Activated CD8-positive, alpha-beta memory T cell treated with anti-CD3 and anti-CD28 coated beads, Interleukin-2, amount 50 U/mL, for 1 hour (primary cell): ENCODE results near the gene COL28A1.
"Not testable (repeated sequence)": the region's sequence is repeated elsewhere in the genome, so short reads cannot be mapped to it uniquely, and the experiment has no call there.

Experiments
- DNase-seq: peaks from one replicate; pipeline ENCODE4 v3.0.0-alpha.2; 2020; ENCODE audit errors: extremely low read depth

Gene COL28A1

DNA sequence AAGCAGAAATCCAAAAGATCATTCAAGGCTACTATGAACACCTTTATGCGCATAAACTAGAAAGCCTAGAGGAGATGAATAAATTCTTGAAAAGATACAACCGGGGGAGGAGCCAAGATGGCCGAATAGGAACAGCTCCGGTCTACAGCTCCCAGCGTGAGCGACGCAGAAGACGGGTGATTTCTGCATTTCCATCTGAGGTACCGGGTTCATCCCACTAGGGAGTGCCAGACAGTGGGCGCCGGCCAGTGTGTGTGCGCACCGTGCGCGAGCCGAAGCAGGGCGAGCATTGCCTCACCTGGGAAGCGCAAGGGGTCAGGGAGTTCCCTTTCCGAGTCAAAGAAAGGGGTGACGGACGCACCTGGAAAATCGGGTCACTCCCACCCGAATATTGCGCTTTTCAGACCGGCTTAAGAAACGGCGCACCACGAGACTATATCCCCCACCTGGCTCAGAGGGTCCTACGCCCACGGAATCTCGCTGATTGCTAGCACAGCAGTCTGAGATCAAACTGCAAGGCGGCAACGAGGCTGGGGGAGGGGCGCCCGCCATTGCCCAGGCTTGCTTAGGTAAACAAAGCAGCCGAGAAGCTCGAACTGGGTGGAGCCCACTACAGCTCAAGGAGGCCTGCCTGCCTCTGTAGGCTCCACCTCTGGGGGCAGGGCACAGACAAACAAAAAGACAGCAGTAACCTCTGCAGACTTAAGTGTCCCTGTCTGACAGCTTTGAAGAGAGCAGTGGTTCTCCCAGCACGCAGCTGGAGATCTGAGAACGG is 70.5 kb downstream of the COL28A1 start:
- not testable (repeated sequence) for DNase-seq

DNA sequence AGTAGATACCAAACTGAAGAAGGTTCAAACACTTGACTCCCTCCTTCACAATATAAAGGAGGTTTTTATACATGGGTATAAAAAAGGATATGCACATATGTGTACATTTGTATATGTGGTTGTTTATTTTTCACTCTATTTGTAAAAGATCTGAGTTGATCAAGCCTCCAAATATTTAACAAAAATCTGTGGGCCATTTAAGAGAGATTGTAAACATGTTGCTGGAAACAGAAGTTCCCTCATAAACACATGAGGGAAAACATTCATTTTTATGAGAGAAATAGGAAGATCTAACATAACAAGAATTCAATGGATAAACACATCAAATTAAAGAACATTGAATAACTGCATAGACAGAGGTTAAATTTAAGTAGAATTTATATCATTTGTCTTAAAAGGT is 81.7 kb downstream of the COL28A1 start:
- DNase-seq = no peak

DNA sequence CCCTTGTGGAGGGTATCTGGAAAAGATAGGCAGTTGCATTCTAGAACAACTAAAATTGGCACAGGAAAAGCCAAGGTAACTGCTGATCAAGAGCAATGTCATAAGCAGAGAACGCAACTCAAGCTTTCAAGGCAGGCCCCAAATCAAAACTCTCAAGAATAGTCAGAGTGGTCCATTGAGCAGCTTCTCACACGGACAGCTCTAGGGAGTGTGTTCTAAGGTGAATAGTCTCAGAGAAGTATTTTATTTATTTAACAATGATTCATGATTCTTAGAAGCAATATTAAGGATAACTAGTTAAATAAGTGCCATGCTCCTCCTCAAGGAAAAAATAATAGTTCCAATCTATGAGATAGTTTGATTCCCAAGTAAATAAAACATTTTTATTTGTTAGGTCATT is 83.0 kb downstream of the COL28A1 start:
- DNase-seq = no peak

DNA sequence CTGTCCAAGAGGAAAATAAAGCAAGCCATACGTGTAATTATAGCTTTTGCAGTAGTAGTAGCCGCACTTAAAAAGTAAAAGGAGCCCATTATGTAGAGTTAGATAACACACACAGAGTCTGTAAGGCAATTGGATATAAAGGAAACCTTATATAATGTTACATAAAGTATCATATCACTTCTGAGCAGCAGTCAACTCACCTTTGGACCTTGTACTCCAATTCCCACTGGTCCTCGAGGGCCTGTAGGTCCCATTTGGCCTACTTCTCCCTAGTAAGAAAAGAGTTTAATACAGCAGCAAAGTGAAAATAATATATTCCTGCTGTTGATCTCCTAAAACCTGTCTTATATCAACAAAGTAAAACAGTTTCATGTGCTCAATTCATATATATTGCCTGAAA is 83.6 kb downstream of the COL28A1 start:
- no peak for DNase-seq

DNA sequence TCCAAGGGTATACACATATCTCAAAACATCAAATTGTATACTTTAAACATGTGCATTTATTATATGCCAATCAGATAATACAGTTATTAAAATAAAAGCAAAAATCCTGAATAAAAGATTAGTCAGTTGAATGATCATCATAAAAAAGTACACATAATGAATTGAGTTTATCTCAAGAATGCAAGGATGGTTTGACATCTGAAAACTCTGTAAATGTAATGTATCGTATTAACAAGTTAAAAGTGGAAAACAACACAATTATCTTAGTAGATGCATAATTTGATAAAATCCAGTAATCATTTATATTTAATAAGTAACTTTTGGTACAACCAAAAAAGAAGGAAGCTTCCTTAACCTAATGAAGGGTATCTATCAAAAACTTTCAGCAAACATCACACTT is 86.6 kb downstream of the COL28A1 start:
- DNase-seq = no peak

DNA sequence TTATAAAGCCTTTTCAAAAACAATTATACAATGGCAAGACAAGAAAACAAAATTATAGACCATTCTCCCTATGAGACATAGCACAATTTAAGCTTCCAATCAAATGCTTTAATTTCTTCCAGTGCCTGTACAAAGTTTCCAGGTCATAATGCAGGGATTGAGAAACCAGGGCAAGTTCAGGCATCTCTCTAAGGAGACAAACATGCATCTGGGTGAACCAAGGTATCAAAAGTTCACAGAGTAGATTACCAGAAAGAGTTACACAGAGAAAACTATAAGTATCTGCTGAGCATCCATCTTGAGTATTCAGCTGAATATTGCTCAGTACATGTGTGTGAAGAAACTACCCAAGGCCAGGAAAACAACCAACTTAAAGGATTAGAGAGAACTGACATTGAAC is 89.1 kb downstream of the COL28A1 start:
- no peak for DNase-seq

DNA sequence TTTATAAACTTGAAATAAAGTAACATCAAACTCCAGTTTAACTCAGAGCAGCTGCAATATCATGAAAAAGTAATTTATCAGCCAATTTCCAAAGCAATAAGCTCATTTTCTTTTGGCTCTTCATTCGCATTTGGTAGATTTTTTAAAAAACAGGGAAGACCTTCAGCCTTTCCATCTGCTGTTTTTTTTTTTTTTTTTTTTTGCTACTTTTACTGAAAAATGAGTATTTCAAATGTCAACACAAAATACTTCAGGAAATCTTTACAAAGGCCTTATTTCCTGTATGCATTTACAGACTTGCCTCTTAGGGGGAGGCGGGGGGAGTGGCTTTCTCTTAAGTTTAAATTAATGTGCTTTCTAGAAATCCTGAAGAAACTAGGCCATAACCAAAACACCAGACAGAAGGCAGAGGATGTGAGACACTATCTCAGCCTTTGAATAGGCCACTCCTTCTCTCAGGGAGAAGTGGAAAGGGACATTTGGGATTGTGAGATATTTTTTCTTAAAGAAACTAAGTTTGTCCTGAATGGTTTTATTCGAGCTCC is 91.8 kb downstream of the COL28A1 start:
- no peak for DNase-seq

DNA sequence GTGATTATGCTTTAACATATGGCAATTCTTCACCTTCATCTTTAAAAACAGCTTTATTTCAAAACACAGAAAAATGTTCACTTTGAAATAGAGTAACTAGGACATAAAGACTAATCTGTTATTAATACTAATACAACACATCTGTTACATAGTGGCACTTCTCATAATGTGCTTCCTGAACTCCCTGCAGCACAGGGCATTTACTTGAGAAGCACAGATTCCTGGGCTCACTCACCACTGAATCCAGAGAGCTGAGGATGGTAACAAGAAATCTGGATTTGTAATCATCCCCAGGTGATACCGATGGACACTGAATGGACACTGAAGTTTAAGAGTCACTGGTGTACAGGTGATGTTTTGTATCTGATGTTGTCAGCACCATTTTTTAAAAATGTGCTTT is 96.1 kb downstream of the COL28A1 start:
- no peak for DNase-seq

DNA sequence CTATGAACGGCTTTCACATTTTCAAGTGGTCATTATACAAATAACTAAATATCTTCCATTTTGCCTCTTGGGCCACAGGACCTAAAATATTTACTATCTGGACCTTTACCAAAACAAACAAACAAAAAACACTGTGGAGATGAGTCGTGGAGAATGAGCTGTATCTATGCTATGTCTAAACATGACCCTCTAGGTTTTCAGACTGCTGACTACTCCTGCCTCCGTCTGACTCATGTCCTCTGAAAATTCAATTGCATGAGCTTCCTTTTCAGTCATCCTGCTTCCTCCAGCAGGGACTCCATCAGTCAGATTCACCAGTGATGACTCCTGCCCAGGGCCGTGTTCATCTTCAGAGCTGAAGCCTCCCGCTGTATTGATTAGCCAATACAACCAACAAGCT is 96.8 kb downstream of the COL28A1 start:
- DNase-seq = no peak

DNA sequence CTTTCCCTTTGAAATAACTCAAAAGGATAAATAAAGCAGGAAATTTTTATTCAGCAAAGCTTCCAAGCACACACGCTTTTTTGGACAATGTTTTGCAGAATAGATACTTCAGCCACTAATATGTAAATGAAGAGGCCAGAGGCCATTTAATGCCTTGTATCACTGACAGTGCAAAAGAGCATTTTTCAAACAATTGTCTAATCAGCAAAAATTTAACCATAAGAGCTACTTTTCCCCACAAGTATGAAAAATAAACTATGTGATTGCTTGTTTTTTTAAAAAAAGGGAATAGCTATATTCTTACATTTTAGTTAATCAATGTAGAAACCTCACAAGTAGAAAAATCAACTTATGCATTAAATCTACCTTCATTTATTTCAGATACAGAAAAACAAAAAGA is 99.7 kb downstream of the COL28A1 start:
- DNase-seq = no peak

DNA sequence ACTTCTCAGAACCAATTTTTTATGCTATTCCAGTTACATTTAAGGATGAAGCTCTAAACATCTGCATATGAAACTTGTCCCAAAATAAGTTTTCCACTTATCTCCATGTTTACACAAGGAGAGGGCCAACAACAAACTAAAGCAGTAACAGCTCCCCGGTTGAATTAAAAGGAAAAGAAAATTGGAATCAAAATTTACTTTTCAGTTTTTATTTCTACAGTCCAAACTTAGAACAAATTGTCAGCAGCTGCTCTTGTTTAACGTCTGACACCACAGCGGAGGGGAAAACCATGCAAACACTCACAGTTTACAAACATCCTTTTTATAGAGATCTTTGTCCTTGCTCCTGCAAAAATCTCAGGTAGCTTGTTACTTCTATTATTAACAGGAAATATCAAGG is 101.3 kb downstream of the COL28A1 start:
- DNase-seq = no peak

DNA sequence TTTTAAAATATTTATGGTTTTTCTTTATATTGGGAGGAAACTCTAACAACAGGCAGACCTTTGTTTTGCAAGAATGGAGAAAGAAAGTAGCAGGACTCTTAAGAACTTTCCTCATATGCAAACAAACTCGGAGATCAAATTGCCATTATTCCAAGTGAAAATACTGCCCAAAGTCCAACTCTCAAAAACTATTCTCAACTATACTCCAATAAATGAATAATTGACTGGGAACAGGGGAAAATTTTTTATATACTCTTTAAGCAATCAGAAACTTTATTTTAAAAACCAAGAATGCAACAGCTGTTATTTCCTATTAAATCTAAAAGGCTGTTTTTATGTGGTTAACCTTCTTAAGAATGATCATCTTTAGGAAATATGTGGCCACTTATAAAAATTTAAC is 101.9 kb downstream of the COL28A1 start:
- no peak for DNase-seq

DNA sequence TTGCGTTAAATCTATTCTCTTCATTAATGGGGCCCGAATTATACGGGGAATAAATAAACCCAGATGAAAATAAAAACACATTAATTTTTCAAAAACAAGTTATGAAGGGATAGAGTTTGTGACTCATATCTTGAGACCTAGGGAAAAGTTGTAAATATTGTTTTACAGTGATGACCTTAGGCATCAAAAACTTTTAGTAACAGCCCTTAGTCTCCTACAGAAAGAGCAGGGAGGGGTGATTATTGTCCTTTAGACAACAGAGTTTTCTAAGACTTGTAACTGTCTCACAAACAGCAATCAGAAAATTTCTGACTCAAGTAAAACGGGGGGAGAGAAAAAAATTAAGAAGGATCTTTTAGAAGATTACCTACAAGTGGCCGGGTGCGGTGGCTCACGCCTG is 102.7 kb downstream of the COL28A1 start:
- no peak for DNase-seq

DNA sequence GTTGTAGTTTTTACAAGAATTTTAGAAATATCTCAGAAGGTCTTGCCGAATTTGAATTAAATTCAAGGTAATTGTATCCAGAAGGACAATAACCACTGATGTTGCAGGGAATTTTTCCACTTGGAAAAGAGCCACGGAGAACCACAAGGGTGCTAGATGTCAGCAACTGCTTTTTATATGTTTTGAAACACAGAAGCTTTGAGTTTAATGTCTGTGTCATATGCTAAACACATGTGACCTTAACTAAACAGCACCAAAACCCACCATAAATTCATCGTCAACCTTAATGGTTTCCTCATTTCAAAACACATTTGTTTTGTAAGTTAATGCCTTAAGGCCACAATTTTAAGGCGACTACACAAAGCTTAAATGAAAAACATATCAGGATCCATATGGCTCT is 106.9 kb downstream of the COL28A1 start:
- DNase-seq = no peak

DNA sequence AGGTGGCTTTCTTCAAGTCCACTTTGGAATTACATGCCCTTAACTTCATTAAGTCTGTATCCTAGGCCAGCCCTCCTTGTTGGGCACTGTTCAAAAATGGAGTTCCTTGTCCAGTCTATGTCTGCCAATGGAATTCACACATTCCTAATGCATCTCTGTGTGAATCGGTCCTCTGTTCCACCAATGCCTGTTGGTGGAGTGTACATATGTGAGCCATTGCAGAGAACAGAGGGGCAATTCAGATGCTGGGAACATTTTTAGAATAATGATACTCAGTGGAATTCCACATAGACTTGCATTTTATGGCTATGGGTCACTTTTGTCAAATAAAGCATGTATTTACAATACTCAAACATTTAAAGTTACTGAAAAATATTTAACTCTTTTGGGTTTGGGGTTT is 108.3 kb downstream of the COL28A1 start:
- DNase-seq = no peak

DNA sequence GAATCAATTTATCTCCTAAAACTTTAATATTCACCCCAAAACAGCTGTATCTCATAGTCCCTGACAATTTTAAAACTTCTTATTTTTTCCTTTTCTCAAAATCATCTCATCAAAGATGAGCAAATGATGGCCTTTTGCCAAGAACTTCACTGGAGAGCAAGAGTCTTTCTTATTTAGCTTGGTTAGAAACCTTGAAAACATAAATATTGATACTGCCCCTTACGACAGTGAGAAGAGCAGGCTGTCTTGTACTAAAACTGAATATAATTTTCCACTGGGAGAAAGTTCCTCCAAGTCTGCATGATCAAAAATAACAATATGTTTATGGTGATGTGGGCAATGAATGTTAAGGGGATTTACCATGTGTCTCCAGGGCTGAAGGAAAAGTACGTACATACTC is 109.0 kb downstream of the COL28A1 start:
- DNase-seq = no peak

DNA sequence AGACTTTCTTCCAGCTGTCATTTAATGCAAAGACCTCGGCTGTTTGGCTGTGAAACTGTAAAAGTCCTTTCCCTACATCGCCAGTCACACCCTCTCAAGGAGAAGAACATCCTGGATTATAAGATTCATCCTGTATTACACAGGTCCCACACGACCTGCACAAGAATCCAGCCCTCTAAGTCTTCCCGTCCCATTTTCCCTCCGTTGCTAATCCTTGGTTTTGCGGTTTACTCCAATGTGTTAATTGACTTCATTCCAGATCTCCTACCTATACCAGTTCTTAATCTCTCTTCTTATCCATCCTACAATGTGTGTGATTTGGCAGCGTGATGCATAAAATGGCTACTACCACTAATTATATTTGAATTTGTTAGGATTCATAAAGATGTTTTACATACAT is 110.4 kb downstream of the COL28A1 start:
- no peak for DNase-seq

DNA sequence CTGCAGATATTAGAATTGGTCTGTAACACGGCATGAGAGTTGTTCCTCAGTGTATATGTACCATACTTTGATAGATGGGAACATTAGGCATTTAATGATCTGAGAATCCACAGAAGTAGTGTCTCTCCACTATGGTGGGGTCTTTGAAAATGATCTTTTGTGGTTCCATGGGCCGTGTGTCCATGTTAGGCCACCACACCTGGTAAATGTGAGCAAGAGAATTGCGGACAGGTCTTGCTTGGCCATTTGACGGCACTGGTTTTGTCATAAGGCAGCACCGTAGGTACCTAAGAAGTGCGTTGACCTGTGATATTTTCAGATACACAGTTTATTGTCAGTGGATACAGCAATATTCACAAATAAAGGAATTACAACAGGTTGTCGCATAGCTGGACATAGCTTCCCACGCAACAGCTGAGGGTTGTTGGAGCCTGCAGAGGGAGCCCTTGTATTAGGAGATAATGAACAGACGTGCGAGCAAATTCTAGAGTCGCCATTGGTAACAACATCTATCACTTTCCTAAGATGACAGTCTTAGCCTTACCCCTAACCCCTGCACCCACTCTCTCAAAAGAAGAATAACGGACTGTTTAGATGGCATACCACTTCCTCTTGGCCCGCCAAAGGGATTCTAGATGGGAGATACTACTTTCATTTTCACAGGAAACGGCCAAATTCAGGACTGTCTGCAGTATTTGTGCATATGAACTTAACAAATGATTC is 111.4 kb downstream of the COL28A1 start:
- DNase-seq = peak; percentile 5

DNA sequence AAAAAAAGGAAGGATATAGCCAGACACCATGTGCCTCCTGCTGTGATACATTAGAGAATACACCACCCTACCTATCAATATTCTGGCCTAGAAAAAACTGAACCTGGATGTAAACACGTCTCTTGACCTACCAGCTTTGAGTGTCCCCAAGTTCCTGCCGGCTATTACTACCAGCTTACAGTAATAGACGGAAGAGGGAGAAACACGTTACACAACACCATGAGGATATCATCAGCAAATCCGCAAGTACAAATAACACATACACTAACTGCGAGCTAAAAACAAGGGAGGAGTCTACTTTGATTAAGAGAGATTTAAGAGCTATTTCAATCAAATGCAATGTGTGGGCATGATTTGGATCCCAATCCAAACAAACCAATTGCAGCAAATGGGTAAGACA is 113.0 kb downstream of the COL28A1 start:
- DNase-seq = no peak

DNA sequence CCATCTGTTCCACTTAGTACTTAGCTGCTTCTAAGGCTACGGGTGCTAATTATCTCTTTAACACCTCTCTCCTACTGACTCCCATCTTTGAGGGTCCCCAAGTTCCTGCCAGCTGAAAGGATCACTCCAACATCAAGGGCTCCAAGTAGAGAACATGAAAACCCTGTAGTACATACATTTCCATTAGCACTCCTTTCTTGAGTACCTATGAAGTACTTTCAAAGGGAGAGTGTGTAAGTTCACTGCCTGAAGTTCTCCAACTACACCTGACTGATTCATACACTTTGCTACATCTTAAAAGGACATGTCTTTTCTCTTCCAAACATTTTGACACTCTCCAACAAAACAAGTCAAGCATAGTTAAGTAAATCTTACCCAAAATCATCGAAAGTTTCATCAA is 113.8 kb downstream of the COL28A1 start:
- no peak for DNase-seq

DNA sequence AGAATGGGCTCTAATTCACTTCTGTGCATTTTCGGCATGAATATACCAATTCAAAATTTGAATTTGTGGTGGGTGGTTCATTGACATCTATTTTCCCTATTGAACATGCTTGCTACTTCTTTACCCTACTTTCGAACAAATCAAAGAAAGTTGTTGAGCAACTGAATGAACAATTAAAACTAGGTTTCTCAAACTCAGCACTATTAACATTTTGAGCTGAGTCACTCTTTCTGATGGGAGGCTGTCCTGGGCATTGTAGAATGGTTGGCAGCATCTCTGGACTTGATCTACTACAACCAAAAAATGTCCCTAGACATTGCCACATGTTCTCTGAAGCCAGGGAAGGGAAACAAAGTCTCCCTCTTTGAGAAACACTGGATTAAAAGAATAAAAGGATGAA is 116.7 kb downstream of the COL28A1 start:
- DNase-seq = no peak

DNA sequence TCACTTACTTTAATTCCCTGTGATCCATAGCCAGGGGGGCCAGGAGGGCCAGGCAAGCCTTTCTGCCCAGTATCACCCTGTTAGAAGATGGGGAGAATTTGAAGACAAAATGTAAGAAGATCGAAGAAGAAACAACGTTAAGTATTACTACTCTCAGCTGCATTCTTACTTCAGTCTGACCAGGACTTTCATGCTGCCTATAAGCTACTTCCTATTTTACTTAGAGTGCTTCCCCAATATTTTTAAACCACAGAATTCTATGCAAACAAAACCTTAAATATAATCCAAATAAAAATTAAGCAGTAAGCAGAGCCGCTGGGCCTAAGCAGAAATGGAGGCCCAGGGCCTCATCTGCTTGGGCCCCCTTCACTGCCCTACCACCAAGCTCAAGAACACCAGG is 117.8 kb downstream of the COL28A1 start:
- no peak for DNase-seq

DNA sequence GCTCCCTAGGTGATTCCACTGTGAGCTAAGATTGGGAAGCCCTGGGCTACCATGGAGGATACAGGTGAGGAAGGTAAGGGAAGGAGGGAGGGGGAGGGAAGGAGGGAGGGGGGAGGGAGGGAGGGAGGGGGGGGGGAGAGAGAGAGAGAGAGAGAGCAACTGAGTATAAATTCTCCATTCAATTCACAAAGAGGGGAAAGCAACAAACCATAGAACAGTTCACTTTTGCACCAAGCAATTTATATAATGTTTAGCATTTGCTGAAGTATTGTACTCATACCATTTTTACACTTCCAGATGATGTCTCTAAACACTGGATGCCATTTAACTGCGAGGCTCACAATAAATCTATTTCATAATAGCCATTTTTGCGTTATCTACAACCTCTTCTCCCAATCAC is 118.3 kb downstream of the COL28A1 start:
- no peak for DNase-seq
